GM12878 (cell line): ENCODE results near the gene VPS39. TPM values are rescaled to one million over a fixed set of nuclear protein-coding genes. Genes with fewer than 3 reads are reported as not detected.

Experiments
- ATAC-seq: fragments of 200-7000 bp; cut with Tn5 transposase; 3 replicates; pipeline ENCODE4 v1.9.1; 2020; ENCODE audit warnings: mild to moderate bottlenecking, moderate library complexity
- BruUV-seq: library from RNA; stranded (reverse); fragments of 400-500 nt; replicated peaks from 2 replicates; lab custom pipeline; 2021; lab: Mats Ljungman, UMichigan
- CTCF ChIA-PET: fragments of 300-600 bp; sonication (Branson Sonifier 250); formaldehyde crosslinking; extraction: SDS; loops from one replicate; lab custom pipeline; 2021; ENCODE audit warnings: inconsistent platforms; lab: Yijun Ruan, JAX
- POLR2A ChIA-PET: fragments of 350-600 bp; formaldehyde crosslinking; extraction: SDS; loops from one replicate; lab custom pipeline; 2021; ENCODE audit warnings: inconsistent platforms; lab: Charles Lee
- RAD21 ChIA-PET: fragments of 300-600 bp; sonication (Branson Sonifier 250); formaldehyde crosslinking; loops from one replicate; lab custom pipeline; 2023; ENCODE audit warnings: antibody characterized with exemption; ENCODE audit not compliant: unreplicated experiment; lab: Charles Lee
- SMC1A ChIA-PET: fragments of 300-600 bp; sonication (Branson Sonifier 250); formaldehyde crosslinking; loops from one replicate; lab custom pipeline; 2023; ENCODE audit not compliant: unreplicated experiment, uncharacterized antibody; lab: Charles Lee
- DNase-seq: peaks from one replicate; pipeline ENCODE4 v3.0.0-alpha.2; 2011; ENCODE audit warnings: low read depth, low spot score
- FAIRE-seq: peaks from 3 replicates; lab custom pipeline; 2011; peaks lifted over from hg19 to GRCh38; lab: Jason Lieb, UNC
- H2AFZ ChIP-seq: 2 replicates; pipeline ENCODE4 v1.6.0; 2011; ENCODE audit warnings: low read depth, low read length, control low read depth; ENCODE audit not compliant: control insufficient read depth
- H3K27ac ChIP-seq: 2 replicates; pipeline ENCODE4 v1.5.1; 2011; ENCODE audit warnings: control low read depth; ENCODE audit not compliant: control insufficient read depth, insufficient read depth
- H3K27me3 ChIP-seq, 2 experiments: replicated peaks in 1 of 2; 2 replicates each; pipeline versions ENCODE4 v1.6.0 to v1.6.1; 2011; ENCODE audit warnings: low read length in 1 of 2; ENCODE audit not compliant: control insufficient read depth in 2 of 2, insufficient read depth in 2 of 2
- H3K36me3 ChIP-seq, 2 experiments: 2 replicates each; pipeline ENCODE4 v1.5.1; 2011; ENCODE audit warnings: low read length in 1 of 2; ENCODE audit not compliant: control insufficient read depth in 2 of 2, insufficient read depth in 2 of 2
- H3K4me1 ChIP-seq: 2 replicates; pipeline ENCODE4 v1.6.1; 2011; ENCODE audit warnings: mild to moderate bottlenecking, low read length, moderate library complexity, mixed read lengths; ENCODE audit not compliant: control insufficient read depth, insufficient read depth
- H3K4me2 ChIP-seq: 2 replicates; pipeline ENCODE4 v1.6.0; 2011; ENCODE audit warnings: control low read depth; ENCODE audit not compliant: control insufficient read depth, insufficient read depth
- H3K4me3 ChIP-seq: fragments of 200-600 bp; sonication (generic); 2 replicates; pipeline ENCODE4 v1.5.1; 2016
- H3K79me2 ChIP-seq: 2 replicates; pipeline ENCODE4 v1.6.0; 2011; ENCODE audit warnings: low read length; ENCODE audit not compliant: control insufficient read depth, insufficient read depth
- H3K9ac ChIP-seq: 2 replicates; pipeline ENCODE4 v1.8.0; 2011; ENCODE audit warnings: low read length, control low read depth, mixed read lengths; ENCODE audit not compliant: control insufficient read depth, insufficient read depth
- H3K9me3 ChIP-seq: replicated peaks from 3 replicates; pipeline ENCODE4 v1.5.1; 2011; ENCODE audit warnings: mild to moderate bottlenecking, low read length; ENCODE audit not compliant: control insufficient read depth, insufficient read depth
- H4K20me1 ChIP-seq: 2 replicates; pipeline ENCODE4 v1.6.0; 2011; ENCODE audit not compliant: control insufficient read depth, insufficient read depth
- HDGF ChIP-seq: fragments of 450-650 bp; IDR thresholded peaks from 2 replicates; pipeline ENCODE4 v1.6.1; 2016; ENCODE audit warnings: antibody characterized with exemption
- MTA3 ChIP-seq: IDR thresholded peaks from 2 replicates; pipeline ENCODE4 v1.6.1; 2012; ENCODE audit warnings: low read length, inconsistent platforms, borderline replicate concordance
- REST ChIP-seq: IDR thresholded peaks from 2 replicates; pipeline ENCODE4 v1.6.1; 2012; ENCODE audit warnings: mild to moderate bottlenecking, low read depth, low read length
- RFX5 ChIP-seq: IDR thresholded peaks from 2 replicates; pipeline ENCODE4 v1.6.1; 2011; ENCODE audit warnings: low read depth, low read length, improper control_type of control experiment
- SKIL ChIP-seq: fragments of 450-650 bp; IDR thresholded peaks from 2 replicates; pipeline ENCODE4 v1.6.1; 2017; ENCODE audit warnings: mild to moderate bottlenecking, low read depth, inconsistent platforms; ENCODE audit not compliant: poor library complexity, severe bottlenecking
- ZNF622 ChIP-seq: fragments of 450-650 bp; IDR thresholded peaks from 2 replicates; pipeline ENCODE4 v1.6.1; 2017; ENCODE audit warnings: mild to moderate bottlenecking, inconsistent platforms
- whole genome bisulfite sequencing: methylation state at CpG from one replicate; pipeline ENCODE4 v1.1.6; 2016; ENCODE audit warnings: low lambda C conversion rate; ENCODE audit not compliant: insufficient replicate concordance, insufficient coverage; ENCODE audit errors: missing lambda C conversion rate; 5-methylcytosine and 5-hydroxymethylcytosine counted together
- in situ Hi-C: fragments of 300-500 bp; cut with MboI; formaldehyde crosslinking; loops from 9 replicates; pipeline ENCODE4 v1.14.3; 2018; ENCODE audit warnings: mixed read lengths
- intact Hi-C: fragments of 100-400 bp; cut with micrococcal nuclease; formaldehyde crosslinking; loops from one replicate; pipeline ENCODE4 v1.14.2; 2022; ENCODE audit not compliant: unreplicated experiment
- polyA plus RNA-seq, 11 experiments: library from polyadenylated mRNA; depleted of rRNA in 4 of 11; unstranded in 6 of 11; stranded (reverse) in 5 of 11; fragments of >200 nt; fragmentation: Nextera tagmentation in 4 of 11; fragmentation: Illumina TruSeq in 1 of 11; extraction: Ambion mirVana in 4 of 11; extraction: Trizol in 1 of 11; gene quantifications; 1 replicate in 1 of 11; 2 replicates in 10 of 11; pipeline versions ENCODE4 v1.2.1 to v1.2.3, GENCODE V29; 2011 to 2016; ENCODE audit warnings: inconsistent platforms in 2 of 11, missing spikeins in 2 of 11, low read depth in 1 of 11
- total RNA-seq, 4 experiments: library from RNA; depleted of rRNA in 3 of 4; stranded (reverse); fragments of >200 nt in 3 of 4; fragmentation: Illumina TruSeq in 1 of 4; extraction: Trizol in 1 of 4; gene quantifications; 2 replicates each; pipeline versions ENCODE4 v1.2.1 to v1.2.3, GENCODE V29; 2013 to 2021
- TF ChIP-seq, protein P1 (sequence below): fragments of 450-650 bp; formaldehyde crosslinking; IDR thresholded peaks from 2 replicates; pipeline ENCODE4 v1.4.0; 2020; ENCODE audit warnings: mild to moderate bottlenecking, moderate library complexity
- TF ChIP-seq, protein P2 (sequence below): fragments of 450-650 bp; formaldehyde crosslinking; IDR thresholded peaks from 2 replicates; pipeline ENCODE4 v1.5.0; 2022; ENCODE audit warnings: mild to moderate bottlenecking, missing genetic modification characterization

Gene VPS39
- total and polyA plus RNA-seq, 10 of the 15 experiments (the other 5 are each of a cell fraction or from before 2014, with no cell fraction given) = 4.9 to 50.0 (median 36.2) TPM

GRCh38 chr15:42253300-42253699 lies 45.2 kb upstream of the VPS39 start:
- H3K9ac ChIP-seq = no peak overlapping the region
- DNase-seq = no peak
- peaks cover 4% of the 10 kb centered on the region; the same call in 2 of the 3 replicates for H3K9me3 ChIP-seq
- TF ChIP-seq HDGF (no peak), RFX5 (no peak), REST (no peak), MTA3 (no peak), ZNF622 (no peak), SKIL (no peak)
- TF ChIP-seq, protein P1, sequence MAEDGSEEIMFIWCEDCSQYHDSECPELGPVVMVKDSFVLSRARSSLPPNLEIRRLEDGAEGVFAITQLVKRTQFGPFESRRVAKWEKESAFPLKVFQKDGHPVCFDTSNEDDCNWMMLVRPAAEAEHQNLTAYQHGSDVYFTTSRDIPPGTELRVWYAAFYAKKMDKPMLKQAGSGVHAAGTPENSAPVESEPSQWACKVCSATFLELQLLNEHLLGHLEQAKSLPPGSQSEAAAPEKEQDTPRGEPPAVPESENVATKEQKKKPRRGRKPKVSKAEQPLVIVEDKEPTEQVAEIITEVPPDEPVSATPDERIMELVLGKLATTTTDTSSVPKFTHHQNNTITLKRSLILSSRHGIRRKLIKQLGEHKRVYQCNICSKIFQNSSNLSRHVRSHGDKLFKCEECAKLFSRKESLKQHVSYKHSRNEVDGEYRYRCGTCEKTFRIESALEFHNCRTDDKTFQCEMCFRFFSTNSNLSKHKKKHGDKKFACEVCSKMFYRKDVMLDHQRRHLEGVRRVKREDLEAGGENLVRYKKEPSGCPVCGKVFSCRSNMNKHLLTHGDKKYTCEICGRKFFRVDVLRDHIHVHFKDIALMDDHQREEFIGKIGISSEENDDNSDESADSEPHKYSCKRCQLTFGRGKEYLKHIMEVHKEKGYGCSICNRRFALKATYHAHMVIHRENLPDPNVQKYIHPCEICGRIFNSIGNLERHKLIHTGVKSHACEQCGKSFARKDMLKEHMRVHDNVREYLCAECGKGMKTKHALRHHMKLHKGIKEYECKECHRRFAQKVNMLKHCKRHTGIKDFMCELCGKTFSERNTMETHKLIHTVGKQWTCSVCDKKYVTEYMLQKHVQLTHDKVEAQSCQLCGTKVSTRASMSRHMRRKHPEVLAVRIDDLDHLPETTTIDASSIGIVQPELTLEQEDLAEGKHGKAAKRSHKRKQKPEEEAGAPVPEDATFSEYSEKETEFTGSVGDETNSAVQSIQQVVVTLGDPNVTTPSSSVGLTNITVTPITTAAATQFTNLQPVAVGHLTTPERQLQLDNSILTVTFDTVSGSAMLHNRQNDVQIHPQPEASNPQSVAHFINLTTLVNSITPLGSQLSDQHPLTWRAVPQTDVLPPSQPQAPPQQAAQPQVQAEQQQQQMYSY (CRISPR knock-in tag) = no peak
- TF ChIP-seq, protein P2, sequence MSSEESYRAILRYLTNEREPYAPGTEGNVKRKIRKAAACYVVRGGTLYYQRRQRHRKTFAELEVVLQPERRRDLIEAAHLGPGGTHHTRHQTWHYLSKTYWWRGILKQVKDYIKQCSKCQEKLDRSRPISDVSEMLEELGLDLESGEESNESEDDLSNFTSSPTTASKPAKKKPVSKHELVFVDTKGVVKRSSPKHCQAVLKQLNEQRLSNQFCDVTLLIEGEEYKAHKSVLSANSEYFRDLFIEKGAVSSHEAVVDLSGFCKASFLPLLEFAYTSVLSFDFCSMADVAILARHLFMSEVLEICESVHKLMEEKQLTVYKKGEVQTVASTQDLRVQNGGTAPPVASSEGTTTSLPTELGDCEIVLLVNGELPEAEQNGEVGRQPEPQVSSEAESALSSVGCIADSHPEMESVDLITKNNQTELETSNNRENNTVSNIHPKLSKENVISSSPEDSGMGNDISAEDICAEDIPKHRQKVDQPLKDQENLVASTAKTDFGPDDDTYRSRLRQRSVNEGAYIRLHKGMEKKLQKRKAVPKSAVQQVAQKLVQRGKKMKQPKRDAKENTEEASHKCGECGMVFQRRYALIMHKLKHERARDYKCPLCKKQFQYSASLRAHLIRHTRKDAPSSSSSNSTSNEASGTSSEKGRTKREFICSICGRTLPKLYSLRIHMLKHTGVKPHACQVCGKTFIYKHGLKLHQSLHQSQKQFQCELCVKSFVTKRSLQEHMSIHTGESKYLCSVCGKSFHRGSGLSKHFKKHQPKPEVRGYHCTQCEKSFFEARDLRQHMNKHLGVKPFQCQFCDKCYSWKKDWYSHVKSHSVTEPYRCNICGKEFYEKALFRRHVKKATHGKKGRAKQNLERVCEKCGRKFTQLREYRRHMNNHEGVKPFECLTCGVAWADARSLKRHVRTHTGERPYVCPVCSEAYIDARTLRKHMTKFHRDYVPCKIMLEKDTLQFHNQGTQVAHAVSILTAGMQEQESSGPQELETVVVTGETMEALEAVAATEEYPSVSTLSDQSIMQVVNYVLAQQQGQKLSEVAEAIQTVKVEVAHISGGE (CRISPR knock-in tag) = no peak
- TF ChIP-seq, all 136 proteins: peak for 0
- in situ Hi-C loops (loop anchor here (25.0 kb wide), 1 partner anchor 1534 kb away; the partner anchor contains the start of genes ELL3 and SERF2), intact Hi-C loops (no loop called here)
- H2AFZ ChIP-seq = no peak overlapping the region
- no peak overlapping the region for H3K4me3 ChIP-seq
- 100% methylated on average over 2 of the region's 2 CpGs for WGBS
- ChIA-PET CTCF (interaction anchor here (1.0 to 1.1 kb wide), 2 partner anchors 13 to 133 kb away, joined by 3 read pairs; no protein-coding TSS in a partner anchor), RAD21 (no interaction called here), SMC1A (interaction anchor here (0.7 kb wide), 1 partner anchor 17 kb away, joined by 3 read pairs; no protein-coding TSS in a partner anchor), POLR2A (no interaction called here)
- H3K79me2 ChIP-seq = no peaks in the 10 kb centered on the region
- no TSS peak for BruUV-seq
- no peaks in the 10 kb centered on the region for H4K20me1 ChIP-seq
- no peak overlapping the region for H3K27ac ChIP-seq
- H3K4me2 ChIP-seq = no peak overlapping the region
- peaks cover 5 to 18% of the 10 kb centered on the region in 2 experiments; a peak in 2 of 4 replicates for H3K36me3 ChIP-seq
- FAIRE-seq (no peak), ATAC-seq (no peak)
- H3K4me1 ChIP-seq = no peaks in the 10 kb centered on the region
- no peaks in the 10 kb centered on the region for H3K27me3 ChIP-seq
